C4-2B (cell line): ENCODE measurements around the gene EML6.

Source experiments
- CTCF ChIP-seq: fragments of 450-650 bp; conservative IDR thresholded peaks from 2 replicates; pipeline ENCODE4 v1.5.1; 2017; ENCODE audit warnings: mild to moderate bottlenecking
- ZFX ChIP-seq: fragments of 450-650 bp; IDR thresholded peaks from 2 replicates; pipeline ENCODE4 v1.6.1; 2017

GRCh38 chr2:54954705-54955357, 231.4 kb downstream of the EML6 start:
- TF ChIP-seq CTCF (no peak), ZFX (no peak)
